ENCODE data around the gene SLC44A5.
"Not testable (repeated sequence)": the region's sequence is repeated elsewhere in the genome, so short reads cannot be mapped to it uniquely, and the experiment has no call there.

Gene SLC44A5

DNA sequence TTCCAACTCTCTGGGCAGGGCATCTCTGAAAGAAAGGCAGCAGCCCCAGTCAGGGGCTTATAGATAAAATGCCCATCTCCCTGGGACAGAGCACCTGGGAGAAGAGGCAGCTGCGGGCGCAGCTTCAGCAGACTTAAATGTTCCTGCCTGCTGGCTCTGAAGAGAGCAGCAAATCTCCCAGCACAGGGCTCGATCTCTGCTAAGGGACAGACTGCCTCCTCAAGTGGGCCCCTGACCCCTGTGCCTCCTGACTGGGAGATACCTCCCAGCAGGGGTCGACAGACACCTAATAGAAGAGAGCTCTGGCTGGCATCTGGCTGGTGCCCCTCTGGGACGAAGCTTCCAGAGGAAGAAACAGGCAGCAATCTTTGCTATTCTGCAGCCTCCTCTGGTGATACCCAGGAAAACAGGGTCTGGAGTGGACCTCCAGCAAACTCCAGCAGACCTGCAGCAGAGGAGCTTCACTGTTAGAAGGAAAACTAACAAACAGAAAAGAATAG is 207.7 kb downstream of the SLC44A5 start:
- not testable (repeated sequence) for H3K4me3 ChIP-seq (ENCODE audit: low read depth, low read length); DNase-seq (ENCODE audit: low read depth)

DNA sequence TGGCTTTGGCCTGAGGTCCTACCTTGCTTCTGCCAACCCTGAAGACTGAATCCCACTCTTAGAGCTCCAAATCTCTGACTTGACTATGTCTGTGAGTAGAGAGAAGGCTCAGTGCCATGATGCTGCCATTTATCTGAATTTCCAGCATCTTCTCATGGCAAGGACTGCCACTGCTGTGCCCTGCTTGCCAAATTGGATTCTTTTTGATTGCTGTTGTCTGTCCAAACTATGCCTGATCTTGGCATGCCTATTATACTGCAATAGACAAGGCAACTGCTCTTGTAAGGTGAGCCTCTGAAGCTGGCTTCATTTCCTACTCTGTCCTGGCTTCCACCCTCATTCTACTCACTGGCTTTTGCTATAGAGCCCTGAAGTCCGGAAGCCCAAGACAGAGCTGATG is 210.2 kb downstream of the SLC44A5 start:
- no peak for DNase-seq (ENCODE audit: low read depth)

GRCh38 chr1:75396745-75397144 is 214.2 kb downstream of the SLC44A5 start:
- H3K4me3 ChIP-seq (ENCODE audit: low read depth, low read length): no peak overlapping the region
- no peak for DNase-seq (ENCODE audit: low read depth)

More for the DNA sequence above, 210.2 kb downstream of the SLC44A5 start:
- no peak overlapping the region for H3K4me3 ChIP-seq (ENCODE audit: low read depth, low read length)

DNA sequence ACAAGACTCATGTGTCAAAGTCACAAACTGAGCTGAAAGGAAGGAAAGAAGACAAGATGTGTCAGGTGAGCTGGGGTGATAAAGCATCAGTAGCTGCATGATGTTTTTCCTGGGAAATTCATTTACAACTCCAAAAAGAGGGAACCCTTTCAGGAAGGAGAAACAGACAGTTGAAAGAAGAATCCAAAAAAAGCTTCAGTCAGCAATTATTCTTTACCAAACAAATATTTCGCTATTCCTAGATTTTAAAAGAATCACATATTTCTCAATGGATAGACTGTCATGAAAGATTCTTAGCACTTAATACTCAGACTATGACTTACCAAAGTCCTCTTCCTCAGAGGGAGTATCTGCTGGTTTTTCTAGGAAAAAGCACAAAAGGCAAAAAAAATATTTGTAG is 214.7 kb downstream of the SLC44A5 start:
- H3K4me3 ChIP-seq (ENCODE audit: low read depth, low read length): no peak overlapping the region
- DNase-seq (ENCODE audit: low read depth): no peak

- no peak for DNase-seq (ENCODE audit: low read depth)
These were observed 216.4 kb downstream of the SLC44A5 start for GRCh38 chr1:75394386-75395139.

GRCh38 chr1:75392278-75392677 is 218.6 kb downstream of the SLC44A5 start:
- no peak overlapping the region for H3K4me3 ChIP-seq (ENCODE audit: low read depth, low read length)
- DNase-seq (ENCODE audit: low read depth): no peak

More at GRCh38 chr1:75394386-75395139, 216.4 kb downstream of the SLC44A5 start:
- H3K4me3 ChIP-seq (ENCODE audit: low read depth, low read length): no peak overlapping the region

- H3K4me3 ChIP-seq (ENCODE audit: low read depth, low read length); DNase-seq (ENCODE audit: low read depth): not testable (repeated sequence)
These were observed 235.2 kb downstream of the SLC44A5 start for GRCh38 chr1:75375476-75376447.

DNA sequence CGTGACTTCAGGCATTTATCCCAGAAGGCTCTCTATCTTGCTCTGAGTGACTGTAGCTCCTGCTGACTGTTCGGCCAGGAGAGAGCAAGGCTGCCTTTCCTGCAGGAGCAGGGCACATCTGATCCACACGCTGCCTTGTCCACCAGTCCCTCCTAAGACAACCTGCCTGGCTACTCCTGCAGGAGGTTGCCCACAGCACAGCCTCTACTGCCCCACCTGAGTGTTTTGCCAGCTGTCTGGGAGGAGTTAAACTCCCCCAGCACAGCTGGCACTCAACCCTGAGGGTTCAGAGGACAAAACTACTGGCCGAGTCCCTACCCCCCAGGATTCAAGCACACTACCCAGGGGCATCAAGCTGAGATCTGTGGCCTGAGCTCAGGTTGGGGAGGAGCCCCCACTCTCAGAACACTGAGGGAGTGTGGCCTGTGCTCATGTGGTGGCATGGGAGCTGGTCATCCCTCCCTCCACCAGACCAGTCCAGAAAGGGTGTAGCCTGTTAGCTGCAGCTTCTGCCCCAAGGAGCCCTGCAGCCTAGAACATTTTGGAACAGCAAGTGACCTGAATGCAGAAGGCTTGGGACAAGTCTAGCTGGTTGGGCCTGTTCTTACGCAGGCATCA is 237.3 kb downstream of the SLC44A5 start:
- no peak overlapping the region for H3K4me3 ChIP-seq (ENCODE audit: low read depth, low read length)
- no peak for DNase-seq (ENCODE audit: low read depth)

GRCh38 chr1:75366595-75366994 is 244.3 kb downstream of the SLC44A5 start:
- DNase-seq (ENCODE audit: low read depth): no peak
- no peak overlapping the region for H3K4me3 ChIP-seq (ENCODE audit: low read depth, low read length)

DNA sequence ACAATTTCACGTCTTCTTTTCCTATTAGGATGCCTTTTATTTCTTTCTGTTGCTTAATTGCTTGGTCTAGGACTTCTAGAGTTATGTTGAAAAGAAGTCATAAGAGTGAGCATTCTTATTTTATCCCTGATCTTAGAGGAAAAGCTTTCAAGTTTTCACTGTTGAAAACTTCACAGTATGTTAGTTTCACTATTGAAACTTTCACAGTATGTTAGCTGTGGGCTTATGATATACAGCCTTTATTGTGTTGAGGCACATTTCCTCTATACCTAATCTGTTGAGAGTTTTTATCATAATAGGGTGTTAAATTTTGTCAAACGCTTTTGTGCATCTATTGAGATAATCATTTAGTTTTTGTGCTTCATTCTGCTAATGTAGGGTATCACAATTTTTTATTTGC is 249.7 kb downstream of the SLC44A5 start:
- no peak for DNase-seq (ENCODE audit: low read depth)
- no peak overlapping the region for H3K4me3 ChIP-seq (ENCODE audit: low read depth, low read length)

- not testable (repeated sequence) for DNase-seq (ENCODE audit: low read depth); H3K4me3 ChIP-seq (ENCODE audit: low read depth, low read length)
These were observed 256.6 kb downstream of the SLC44A5 start for GRCh38 chr1:75354267-75354666.

DNA sequence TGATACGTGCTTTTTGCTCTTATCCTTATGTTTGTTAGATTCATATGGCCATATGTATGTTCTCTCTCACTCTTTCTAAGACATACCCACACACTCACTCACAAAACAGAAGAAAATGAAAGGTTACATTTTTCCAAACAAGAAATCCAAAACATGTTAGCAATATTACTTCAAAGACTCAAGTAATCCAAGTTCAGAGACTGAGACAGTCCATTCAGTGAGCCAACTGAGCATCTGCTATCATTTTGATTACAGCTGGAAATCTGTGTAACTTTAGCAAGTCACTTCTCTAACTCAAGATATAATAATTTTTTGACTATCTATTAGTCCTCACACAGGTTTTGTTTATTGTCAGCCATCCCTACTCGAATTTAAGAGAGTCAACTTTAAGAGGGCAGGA is 257.9 kb downstream of the SLC44A5 start:
- H3K4me3 ChIP-seq (ENCODE audit: low read depth, low read length): no peak overlapping the region
- no peak for DNase-seq (ENCODE audit: low read depth)

DNA sequence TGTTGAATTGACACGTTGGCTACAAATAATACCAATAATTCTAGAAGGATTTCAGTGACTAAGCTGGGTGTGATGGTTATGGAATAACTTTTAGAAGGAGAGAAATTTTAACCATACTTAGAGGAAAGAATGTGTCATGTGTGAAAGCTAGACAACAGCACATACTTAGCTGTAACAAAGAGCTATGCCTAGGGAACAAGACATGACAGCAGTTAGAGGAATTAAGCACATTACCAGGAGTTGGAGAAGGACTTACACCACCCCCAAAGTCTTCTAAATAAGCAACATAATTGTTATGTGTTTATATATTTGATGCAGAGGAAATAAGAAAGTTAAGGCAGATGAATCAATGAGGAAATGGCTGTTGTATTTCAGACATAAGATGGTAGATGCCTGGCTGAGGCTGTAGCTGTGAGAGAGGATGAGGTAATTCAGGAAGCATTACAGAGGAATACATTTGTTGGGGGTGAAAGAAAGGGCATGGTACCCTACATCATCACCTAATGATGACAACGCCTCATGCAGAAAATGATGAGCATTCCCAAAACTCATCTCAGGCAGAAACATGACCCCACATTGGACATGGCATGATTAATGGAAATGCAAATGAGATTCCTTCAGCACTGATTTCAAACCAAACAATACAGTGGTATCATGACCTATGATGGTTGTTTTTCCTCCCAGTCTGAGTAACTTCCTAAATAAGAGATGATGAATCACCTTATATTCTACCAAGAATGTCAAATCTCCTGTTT is 265.2 kb downstream of the SLC44A5 start:
- H3K4me3 ChIP-seq (ENCODE audit: low read depth, low read length): no peak overlapping the region
- peak; percentile 15 for DNase-seq (ENCODE audit: low read depth)

DNA sequence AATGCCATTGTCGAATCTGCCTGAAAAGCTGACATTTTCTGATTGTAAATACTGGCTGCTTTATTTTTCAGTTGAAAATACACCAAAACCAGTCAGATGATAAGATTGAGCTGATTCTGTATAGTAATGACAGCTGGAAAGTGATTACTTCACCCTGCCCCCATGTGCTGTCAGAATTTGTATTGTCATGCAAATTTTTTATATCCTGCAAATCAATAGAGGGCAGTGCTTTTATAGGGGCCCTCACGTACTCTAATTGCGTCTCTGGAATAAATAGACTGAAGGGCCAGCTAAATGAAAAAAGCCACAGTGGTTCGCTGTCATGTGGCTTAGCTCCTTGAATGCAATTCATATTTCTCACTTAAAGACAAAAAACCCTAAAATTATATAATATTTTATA is 268.1 kb downstream of the SLC44A5 start:
- DNase-seq (ENCODE audit: low read depth): no peak

GRCh38 chr1:75341537-75341936 is 269.4 kb downstream of the SLC44A5 start:
- no peak overlapping the region for H3K4me3 ChIP-seq (ENCODE audit: low read depth, low read length)
- no peak for DNase-seq (ENCODE audit: low read depth)

More for the DNA sequence above, 268.1 kb downstream of the SLC44A5 start:
- H3K4me3 ChIP-seq (ENCODE audit: low read depth, low read length): no peak overlapping the region

DNA sequence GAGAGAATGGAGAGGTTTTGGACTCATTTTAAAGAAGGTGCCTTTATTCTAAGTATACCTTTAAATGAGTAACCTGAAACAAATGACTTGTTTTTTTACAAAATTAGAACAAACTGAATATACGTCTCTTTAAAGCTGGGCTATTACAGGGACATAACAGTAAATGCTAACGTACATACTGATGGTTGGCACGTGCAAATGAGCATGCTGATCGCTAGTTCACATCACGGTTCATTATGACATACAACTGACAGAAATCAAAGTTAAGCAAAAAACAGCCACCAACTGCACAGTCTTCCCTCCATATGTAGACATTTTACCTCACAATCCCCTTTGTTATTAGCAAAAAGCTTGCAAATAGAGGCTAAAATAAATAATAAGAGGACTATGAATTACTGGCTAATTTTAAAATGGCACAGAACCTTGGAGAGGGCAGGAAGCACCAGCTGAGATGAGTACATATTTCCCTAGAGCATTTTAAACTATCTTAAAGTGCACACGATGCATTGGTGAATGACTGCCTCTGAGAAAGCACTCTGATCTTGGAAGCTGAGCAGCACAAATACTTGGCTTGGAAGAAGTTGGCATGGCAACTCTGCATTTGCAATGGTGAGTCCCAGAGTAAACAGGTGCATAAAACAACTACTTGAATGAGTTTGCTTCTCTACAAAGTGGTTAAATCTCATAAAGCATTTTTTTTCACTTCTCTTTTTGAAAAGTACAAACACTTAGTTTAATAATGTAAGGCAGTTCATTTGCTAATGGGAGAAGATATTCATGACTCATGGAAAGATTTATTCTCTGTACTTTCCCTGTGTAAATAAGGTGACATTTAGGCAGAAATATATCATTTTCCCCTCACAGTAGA is 272.1 kb downstream of the SLC44A5 start:
- DNase-seq (ENCODE audit: low read depth): no peak
- no peak overlapping the region for H3K4me3 ChIP-seq (ENCODE audit: low read depth, low read length)

GRCh38 chr1:75334876-75335389 is 276.0 kb downstream of the SLC44A5 start:
- no peak overlapping the region for H3K4me3 ChIP-seq (ENCODE audit: low read depth, low read length)
- no peak for DNase-seq (ENCODE audit: low read depth)

- no peak overlapping the region for H3K4me3 ChIP-seq (ENCODE audit: low read depth, low read length)
- DNase-seq (ENCODE audit: low read depth): no peak
These were observed 280.3 kb downstream of the SLC44A5 start for GRCh38 chr1:75330624-75331023.
